HL-60 (cell line): ENCODE measurements around the gene PRR33.

Source experiments
- TF ChIP-seq, protein P1 (sequence below): IDR thresholded peaks from one replicate; pipeline ENCODE4 v1.5.1; 2011; ENCODE audit warnings: low read length, control low read depth, inconsistent platforms; ENCODE audit not compliant: insufficient read depth
- TF ChIP-seq, protein P2 (sequence below): IDR thresholded peaks from 2 replicates; pipeline ENCODE4 v1.6.1; 2012; ENCODE audit warnings: low read depth; ENCODE audit not compliant: insufficient replicate concordance

DNA sequence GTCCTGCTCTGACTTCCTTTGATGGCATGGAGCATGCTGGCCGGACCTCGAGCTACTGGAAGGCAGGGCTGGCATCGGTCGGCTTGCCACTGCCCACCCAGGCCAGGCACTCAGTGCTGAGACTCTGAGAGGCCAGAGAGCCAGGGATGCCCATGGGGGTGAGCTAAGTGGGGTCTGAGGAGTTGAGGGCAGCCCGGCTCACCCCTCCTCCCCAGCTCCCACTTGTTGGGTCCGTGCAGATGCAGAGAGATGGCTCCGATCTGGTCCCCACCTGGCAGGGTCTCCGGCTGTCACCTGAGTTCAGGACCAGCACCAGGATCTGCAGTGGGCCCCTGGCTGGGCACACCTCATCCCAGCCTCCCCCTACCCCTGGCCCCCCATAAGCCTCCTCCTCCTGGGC is 25.5 kb downstream of the PRR33 start:
- TF ChIP-seq, protein P1, sequence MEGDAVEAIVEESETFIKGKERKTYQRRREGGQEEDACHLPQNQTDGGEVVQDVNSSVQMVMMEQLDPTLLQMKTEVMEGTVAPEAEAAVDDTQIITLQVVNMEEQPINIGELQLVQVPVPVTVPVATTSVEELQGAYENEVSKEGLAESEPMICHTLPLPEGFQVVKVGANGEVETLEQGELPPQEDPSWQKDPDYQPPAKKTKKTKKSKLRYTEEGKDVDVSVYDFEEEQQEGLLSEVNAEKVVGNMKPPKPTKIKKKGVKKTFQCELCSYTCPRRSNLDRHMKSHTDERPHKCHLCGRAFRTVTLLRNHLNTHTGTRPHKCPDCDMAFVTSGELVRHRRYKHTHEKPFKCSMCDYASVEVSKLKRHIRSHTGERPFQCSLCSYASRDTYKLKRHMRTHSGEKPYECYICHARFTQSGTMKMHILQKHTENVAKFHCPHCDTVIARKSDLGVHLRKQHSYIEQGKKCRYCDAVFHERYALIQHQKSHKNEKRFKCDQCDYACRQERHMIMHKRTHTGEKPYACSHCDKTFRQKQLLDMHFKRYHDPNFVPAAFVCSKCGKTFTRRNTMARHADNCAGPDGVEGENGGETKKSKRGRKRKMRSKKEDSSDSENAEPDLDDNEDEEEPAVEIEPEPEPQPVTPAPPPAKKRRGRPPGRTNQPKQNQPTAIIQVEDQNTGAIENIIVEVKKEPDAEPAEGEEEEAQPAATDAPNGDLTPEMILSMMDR: no peak
- TF ChIP-seq, protein P2, sequence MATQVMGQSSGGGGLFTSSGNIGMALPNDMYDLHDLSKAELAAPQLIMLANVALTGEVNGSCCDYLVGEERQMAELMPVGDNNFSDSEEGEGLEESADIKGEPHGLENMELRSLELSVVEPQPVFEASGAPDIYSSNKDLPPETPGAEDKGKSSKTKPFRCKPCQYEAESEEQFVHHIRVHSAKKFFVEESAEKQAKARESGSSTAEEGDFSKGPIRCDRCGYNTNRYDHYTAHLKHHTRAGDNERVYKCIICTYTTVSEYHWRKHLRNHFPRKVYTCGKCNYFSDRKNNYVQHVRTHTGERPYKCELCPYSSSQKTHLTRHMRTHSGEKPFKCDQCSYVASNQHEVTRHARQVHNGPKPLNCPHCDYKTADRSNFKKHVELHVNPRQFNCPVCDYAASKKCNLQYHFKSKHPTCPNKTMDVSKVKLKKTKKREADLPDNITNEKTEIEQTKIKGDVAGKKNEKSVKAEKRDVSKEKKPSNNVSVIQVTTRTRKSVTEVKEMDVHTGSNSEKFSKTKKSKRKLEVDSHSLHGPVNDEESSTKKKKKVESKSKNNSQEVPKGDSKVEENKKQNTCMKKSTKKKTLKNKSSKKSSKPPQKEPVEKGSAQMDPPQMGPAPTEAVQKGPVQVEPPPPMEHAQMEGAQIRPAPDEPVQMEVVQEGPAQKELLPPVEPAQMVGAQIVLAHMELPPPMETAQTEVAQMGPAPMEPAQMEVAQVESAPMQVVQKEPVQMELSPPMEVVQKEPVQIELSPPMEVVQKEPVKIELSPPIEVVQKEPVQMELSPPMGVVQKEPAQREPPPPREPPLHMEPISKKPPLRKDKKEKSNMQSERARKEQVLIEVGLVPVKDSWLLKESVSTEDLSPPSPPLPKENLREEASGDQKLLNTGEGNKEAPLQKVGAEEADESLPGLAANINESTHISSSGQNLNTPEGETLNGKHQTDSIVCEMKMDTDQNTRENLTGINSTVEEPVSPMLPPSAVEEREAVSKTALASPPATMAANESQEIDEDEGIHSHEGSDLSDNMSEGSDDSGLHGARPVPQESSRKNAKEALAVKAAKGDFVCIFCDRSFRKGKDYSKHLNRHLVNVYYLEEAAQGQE: no peak
